Psoas muscle (tissue), 8 donors: ENCODE measurements around the gene PPP6R1. TPM values are rescaled to one million over a fixed set of nuclear protein-coding genes. Genes with fewer than 3 reads are reported as not detected.
"Not testable (repeated sequence)": the region's sequence is repeated elsewhere in the genome, so short reads cannot be mapped to it uniquely, and the experiment has no call there.

Experiments used
- ATAC-seq, 4 donors: fragments of 200-7000 bp; cut with Tn5 transposase; one replicate each; pipeline ENCODE4 v1.9.1; 2020; ENCODE audit warnings: moderate library complexity in 3 of 4, mild to moderate bottlenecking in 2 of 4
- DNase-seq, 2 donors: peaks; one replicate each; pipeline ENCODE4 v3.0.0-alpha.2; 2020
- H3K27ac ChIP-seq: fragments of 200-600 bp; one replicate; pipeline ENCODE4 v1.8.0; 2022
- H3K27me3 ChIP-seq, 3 donors: fragments of 200-600 bp in 1 of 3; one replicate each; pipeline versions ENCODE4 v1.6.1 to v1.8.0; 2013 to 2022; ENCODE audit warnings: low read length in 2 of 3, mild to moderate bottlenecking in 2 of 3, moderate library complexity in 1 of 3; ENCODE audit not compliant: insufficient read depth in 3 of 3
- H3K36me3 ChIP-seq, 2 donors: fragments of 200-600 bp in 1 of 2; one replicate each; pipeline versions ENCODE4 v1.6.1 to v1.8.0; 2013 to 2022; ENCODE audit warnings: low read depth in 1 of 2, mild to moderate bottlenecking in 1 of 2, moderate library complexity in 1 of 2; ENCODE audit not compliant: insufficient read depth in 1 of 2
- H3K4me1 ChIP-seq: fragments of 200-600 bp; one replicate; pipeline ENCODE4 v1.8.0; 2022
- H3K4me3 ChIP-seq: fragments of 200-600 bp; one replicate; pipeline ENCODE4 v1.8.0; 2022; ENCODE audit warnings: mild to moderate bottlenecking
- H3K9me3 ChIP-seq: fragments of 200-600 bp; one replicate; pipeline ENCODE4 v1.8.0; 2022
- CTCF ChIP-seq: fragments of 200-600 bp; IDR thresholded peaks from one replicate; pipeline ENCODE4 v1.8.0; 2022; ENCODE audit warnings: antibody characterized with exemption
- WGBS, 3 donors: extraction: QIAGEN DNeasy Blood & Tissue Kit; methylation state at CpG; one replicate each; pipeline versions ENCODE4 v1.1.6 to v1.1.7; 2013; 5-methylcytosine and 5-hydroxymethylcytosine counted together
- intact Hi-C, 2 donors: fragments of 100-400 bp; cut with DNase I; formaldehyde crosslinking; loops; one replicate each; pipeline versions ENCODE4 v1.11.0 to v1.14.2; 2022
- polyA plus RNA-seq, 3 donors: library from polyadenylated mRNA; stranded (reverse); fragments of 200-250 nt; gene quantifications; one replicate each; pipeline ENCODE4 v1.2.3, GENCODE V29; 2013
- total RNA-seq, 4 donors: library from RNA; stranded (reverse); fragmentation: NEBNext Ultra II Directional in 2 of 4; extraction: Animal tissue kit (Norgen Biotek cat#: 25700) in 2 of 4; gene quantifications; one replicate each; pipeline versions ENCODE4 v1.2.1 to v1.2.4, GENCODE V29; 2021 to 2023
- donor health status: healthy with polysubstance abuse.
- donor health status: DM: no; HTN: no; CAD: no; lungs with moderate emphysema.
- donor health status: Bipolar disorder and iron deficiency.
- donor health status: healthy.
- donor health status: DM: yes; HTN: yes; CAD: no.
- donor health status: DM: no; HTN: no; CAD: no.
- donor health status: DM: no; HTN: no; CAD: no.
- donor health status: DM: yes; HTN: yes; CAD: no.

PPP6R1 gene
- total and polyA plus RNA-seq, 7 donors = 27.9 to 72.3 (median 45.6) TPM

- Histone ChIP-seq H3K9me3 (no peaks in the 10 kb centered on the region), H3K4me1 (no peaks in the 10 kb centered on the region), H3K4me3 (no peak overlapping the region), H3K36me3 (no peaks in the 10 kb centered on the region), H3K27me3 (peaks cover 0 to 24% (median 5%) of the 10 kb centered on the region in 3 donors), H3K27ac (no peak overlapping the region)
- DNase-seq (no peak), ATAC-seq (no peak)
- intact Hi-C loops = no loop called here
- no peak for TF ChIP-seq CTCF
- WGBS, 3 donors = 76 to 84% (median 81%) methylated on average over 3 of the region's 3 CpGs
These were observed 46.4 kb downstream of the PPP6R1 start for GRCh38 chr19:55212447-55212846.

- 58 to 69% (median 65%) methylated on average over 17 of the region's 17 CpGs for WGBS, 3 donors
- Histone ChIP-seq H3K9me3 (no peaks in the 10 kb centered on the region), H3K4me1 (peaks cover 4% of the 10 kb centered on the region), H3K27ac (no peak overlapping the region), H3K27me3 (peaks cover 0 to 48% (median 3%) of the 10 kb centered on the region in 3 donors), H3K36me3 (no peaks in the 10 kb centered on the region), H3K4me3 (no peak overlapping the region)
- ATAC-seq = peak; percentile 49 to 69 (median 52)
- intact Hi-C loops = no loop called here
- DNase-seq = no peak
- no peak for TF ChIP-seq CTCF
These were observed 48.9 kb downstream of the PPP6R1 start for GRCh38 chr19:55209693-55210472.

GRCh38 chr19:55208880-55209692, 49.7 kb downstream of the PPP6R1 start, which contains the start of gene PTPRH:
Gene PTPRH (minus strand): TSS chr19:55209501. CDS start chr19:55209433, 68 bp downstream.
- WGBS, 3 donors = 48 to 53% (median 51%) methylated on average over 17 of the region's 18 CpGs
- ATAC-seq = no peak
- Histone ChIP-seq H3K4me1 (peaks cover 4% of the 10 kb centered on the region), H3K27ac (no peak within 1 kb of the TSS), H3K36me3 (no peaks in the 10 kb centered on the region), H3K4me3 (no peak within 1 kb of the TSS), H3K9me3 (no peaks in the 10 kb centered on the region), H3K27me3 (peaks cover 0 to 48% (median 3%) of the 10 kb centered on the region in 3 donors)
- no peak for TF ChIP-seq CTCF
- DNase-seq = no peak
- intact Hi-C loops = no loop called here

- no peaks in the 10 kb centered on the region for H3K9me3 ChIP-seq
- H3K36me3 ChIP-seq = no peaks in the 10 kb centered on the region
- H3K4me1 ChIP-seq = peaks cover 4% of the 10 kb centered on the region
- peak; percentile 77 to 83 for DNase-seq
- 26 to 30% (median 29%) methylated on average over 28 to 29 of the region's 29 CpGs for WGBS, 3 donors
- H3K4me3 ChIP-seq = no peak overlapping the region
- peaks cover 0 to 43% (median 2%) of the 10 kb centered on the region in 3 donors for H3K27me3 ChIP-seq
- intact Hi-C loops = no loop called here
- ATAC-seq = peak; percentile 57 to 73 (median 60)
- no peak for TF ChIP-seq CTCF
- H3K27ac ChIP-seq = no peak overlapping the region
These were observed 51.9 kb downstream of the PPP6R1 start for GRCh38 chr19:55206664-55207500.

GRCh38 chr19:55202199-55202598, 56.6 kb downstream of the PPP6R1 start:
- peaks cover 0 to 46% (median 8%) of the 10 kb centered on the region in 3 donors for H3K27me3 ChIP-seq
- H3K36me3 ChIP-seq, H3K4me1 ChIP-seq, ATAC-seq, H3K4me3 ChIP-seq, H3K27ac ChIP-seq, intact Hi-C loops, H3K9me3 ChIP-seq, DNase-seq: not testable (repeated sequence)
- WGBS, 3 donors = 58 to 60% (median 59%) methylated on average over 10 of the region's 10 CpGs
